HG03108 (cell line): ENCODE data around the gene KDM6A.
A peak's percentile ranks its signal among the peaks of the same experiment; 100 is the strongest.
"Not testable (repeated sequence)": the region's sequence is repeated elsewhere in the genome, so short reads cannot be mapped to it uniquely, and the experiment has no call there.

Experiments
- ATAC-seq: cut with Tn5 transposase; IDR thresholded peaks from one replicate; pipeline ENCODE4 v1.9.1; 2021; ENCODE audit warnings: moderate library complexity; ENCODE audit not compliant: unreplicated experiment

Gene KDM6A

GRCh38 chrX:45070116-45071007 is 197.4 kb downstream of the KDM6A start:
- ATAC-seq = no peak

DNA sequence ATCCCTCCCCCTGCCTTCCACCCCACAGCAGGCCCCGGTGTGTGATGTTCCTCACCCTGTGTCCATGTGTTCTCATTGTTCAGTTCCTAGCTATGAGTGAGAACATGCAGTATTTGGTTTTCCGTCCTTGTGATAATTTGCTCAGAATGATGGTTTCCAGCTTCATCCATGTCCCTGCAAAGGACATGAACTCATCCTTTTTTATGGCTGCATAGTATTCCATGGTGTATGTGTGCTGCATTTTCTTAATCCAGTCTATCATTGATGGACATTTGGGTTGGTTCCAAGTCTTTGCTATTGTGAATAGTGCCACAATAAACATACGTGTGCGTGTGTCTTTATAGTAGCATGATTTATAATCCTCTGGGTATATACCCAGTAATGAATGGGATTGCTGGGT is 200.0 kb downstream of the KDM6A start:
- not testable (repeated sequence) for ATAC-seq

GRCh38 chrX:45077748-45078424 is 204.9 kb downstream of the KDM6A start:
- ATAC-seq = peak; percentile 77

- ATAC-seq = no peak
Observed at GRCh38 chrX:45083314-45083713, 210.3 kb downstream of the KDM6A start.

- ATAC-seq = no peak
Observed at GRCh38 chrX:45110494-45110893, 237.5 kb downstream of the KDM6A start.

- no peak for ATAC-seq
Observed at GRCh38 chrX:45126158-45126557, 253.2 kb downstream of the KDM6A start.

DNA sequence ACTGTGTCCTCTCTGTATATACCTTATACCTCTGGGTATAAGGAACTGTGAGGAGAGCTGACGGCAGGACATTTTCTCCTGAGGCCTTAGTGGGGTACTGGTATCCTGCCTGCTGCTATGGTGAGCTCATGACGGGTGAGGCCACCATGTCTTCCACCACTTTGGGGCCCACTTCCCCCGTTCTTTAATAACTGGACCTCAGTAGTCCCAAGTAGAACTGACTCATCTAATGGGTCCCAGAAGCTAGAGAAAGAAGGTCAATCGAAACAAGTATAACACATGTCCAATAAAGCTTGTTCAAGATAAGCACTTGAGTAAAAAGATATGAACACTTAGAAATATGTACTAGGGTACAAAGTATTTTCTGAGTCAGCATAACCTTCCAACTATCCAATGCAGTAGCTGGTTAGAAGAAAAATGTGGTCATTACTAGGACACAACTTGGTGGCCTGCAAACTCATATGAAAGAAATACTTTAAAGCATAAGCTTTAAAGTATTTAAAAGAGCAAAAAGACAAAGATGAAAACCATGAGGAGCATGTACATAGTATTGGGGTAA is 256.0 kb downstream of the KDM6A start:
- ATAC-seq = no peak

DNA sequence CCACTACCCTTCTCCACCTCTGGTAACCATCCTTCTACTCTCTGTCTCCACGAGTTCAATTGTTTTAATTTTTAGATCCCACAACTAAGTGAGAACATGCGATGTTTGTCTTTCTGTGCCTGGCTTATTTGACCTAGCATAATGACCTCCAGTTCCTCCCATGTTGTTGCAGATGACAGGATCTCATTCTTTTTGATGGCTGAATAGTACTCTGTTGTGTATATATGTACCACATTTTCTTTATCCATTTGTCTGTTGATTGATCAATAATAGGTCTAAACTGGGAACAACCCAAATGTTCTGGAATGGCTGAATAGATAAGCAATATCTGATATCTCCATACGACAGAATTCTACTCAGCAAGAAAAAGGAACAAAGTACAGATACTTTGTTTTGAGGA is 260.5 kb downstream of the KDM6A start:
- ATAC-seq = no peak

DNA sequence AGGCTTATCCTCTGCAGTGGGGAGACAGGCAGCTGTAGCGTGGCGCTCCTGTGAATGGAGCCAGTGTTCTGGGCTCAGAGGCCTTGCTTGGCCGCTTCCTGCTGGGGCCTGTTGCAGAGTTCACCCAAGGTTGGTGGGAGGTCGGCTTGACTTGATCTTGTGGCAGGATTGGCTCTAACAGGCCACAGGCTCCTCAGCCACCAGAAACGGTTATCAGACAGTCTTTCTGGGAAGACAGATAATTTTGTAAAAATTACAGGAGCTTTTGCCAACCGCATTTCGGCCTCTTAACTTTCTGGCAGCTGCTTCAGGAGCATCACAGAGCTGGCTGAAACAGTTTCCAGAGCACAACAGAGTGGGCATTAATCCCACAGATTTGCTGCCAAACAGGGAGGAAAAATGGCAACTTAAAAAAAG is 261.3 kb downstream of the KDM6A start:
- no peak for ATAC-seq

GRCh38 chrX:45134775-45135174 is 261.8 kb downstream of the KDM6A start:
- no peak for ATAC-seq

DNA sequence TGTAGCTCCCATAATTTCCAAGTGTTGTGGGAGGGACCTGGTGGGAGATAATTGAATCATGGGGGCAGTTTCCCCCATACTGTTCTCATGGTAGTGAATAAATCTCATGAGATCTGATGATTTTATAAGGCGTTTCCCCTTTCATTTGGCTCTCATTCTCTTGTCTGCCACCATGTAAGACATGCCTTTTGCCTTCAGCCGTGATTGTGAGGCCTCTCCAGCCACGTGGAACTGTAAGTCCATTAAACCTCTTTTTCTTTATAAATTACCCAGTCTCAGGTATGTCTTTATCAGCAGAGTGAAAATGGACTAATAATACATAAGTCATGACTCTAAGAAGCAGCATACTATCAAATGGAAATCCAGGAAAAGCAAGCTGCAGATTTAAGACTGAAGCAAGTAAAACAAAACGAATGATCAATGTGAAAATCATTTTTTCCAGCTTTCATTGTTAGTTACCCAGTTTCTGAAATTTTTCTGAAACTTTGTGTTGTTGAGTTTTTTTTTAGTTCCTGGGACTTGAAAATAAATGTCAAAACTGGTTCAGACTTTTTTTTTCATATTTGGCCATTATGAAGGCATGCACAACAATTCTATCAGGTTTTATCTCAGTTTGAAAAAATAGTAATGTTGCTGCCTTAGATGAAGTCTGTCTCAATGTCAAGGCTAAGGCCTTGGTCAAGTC is 262.5 kb downstream of the KDM6A start:
- not testable (repeated sequence) for ATAC-seq

DNA sequence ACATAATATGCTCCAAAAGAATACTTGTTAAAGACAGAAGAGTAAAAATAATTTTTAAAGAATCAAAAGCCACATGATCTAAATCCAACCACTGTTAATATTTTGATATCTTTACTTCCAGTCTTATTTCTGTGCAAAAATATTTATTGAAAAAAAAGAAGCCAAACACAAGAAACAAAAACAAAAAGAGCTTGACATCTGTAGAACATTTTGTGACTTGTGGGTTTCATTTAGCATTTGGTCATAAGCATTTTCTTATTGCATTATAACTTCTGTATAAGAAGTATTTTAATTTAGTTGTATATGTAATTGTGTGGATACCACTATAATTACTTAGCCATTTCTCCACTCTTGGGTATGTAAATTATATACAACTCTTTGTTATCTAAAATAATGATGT is 264.5 kb downstream of the KDM6A start:
- ATAC-seq = no peak

DNA sequence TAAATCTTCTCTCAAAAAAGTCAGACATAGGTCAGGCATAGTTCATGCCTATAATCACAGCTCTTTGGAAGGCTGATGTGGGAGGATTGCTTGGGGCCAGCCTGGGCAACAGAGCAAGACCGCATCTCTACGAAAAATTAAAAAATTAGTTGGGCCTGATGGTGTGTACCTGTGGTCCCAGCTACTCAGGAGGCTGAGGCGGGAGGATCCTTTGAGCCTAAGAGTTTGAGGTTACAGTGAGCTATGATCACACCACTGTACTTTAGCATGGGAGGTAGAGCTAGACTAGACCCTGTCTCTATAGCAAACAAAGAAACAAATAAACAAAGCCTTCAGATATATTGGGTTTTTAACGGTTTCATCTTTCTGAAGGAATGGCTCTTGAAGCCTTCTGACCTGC is 265.5 kb downstream of the KDM6A start:
- ATAC-seq = no peak

- ATAC-seq = no peak
Observed at GRCh38 chrX:45140812-45141211, 267.8 kb downstream of the KDM6A start.

DNA sequence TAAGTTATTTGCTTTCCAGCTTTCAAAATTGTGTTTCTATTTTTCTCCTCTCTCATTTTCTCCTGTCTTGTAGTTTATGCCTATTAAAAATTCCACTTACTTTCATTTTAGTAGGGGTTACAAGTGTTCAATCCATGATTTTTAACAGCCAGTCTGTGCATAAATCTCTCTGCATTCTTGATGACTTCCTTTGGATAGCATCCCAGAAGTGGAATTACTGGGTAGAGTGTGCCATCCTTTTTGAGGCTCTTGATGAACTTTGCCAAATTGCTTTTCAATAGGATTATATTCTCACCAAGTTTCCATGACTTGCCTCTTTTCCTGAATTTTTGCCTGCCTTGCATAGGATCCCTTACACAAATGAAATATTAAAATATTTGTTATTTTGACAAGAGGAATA is 269.2 kb downstream of the KDM6A start:
- no peak for ATAC-seq

- no peak for ATAC-seq
Observed at GRCh38 chrX:45143455-45143854, 270.5 kb downstream of the KDM6A start.

DNA sequence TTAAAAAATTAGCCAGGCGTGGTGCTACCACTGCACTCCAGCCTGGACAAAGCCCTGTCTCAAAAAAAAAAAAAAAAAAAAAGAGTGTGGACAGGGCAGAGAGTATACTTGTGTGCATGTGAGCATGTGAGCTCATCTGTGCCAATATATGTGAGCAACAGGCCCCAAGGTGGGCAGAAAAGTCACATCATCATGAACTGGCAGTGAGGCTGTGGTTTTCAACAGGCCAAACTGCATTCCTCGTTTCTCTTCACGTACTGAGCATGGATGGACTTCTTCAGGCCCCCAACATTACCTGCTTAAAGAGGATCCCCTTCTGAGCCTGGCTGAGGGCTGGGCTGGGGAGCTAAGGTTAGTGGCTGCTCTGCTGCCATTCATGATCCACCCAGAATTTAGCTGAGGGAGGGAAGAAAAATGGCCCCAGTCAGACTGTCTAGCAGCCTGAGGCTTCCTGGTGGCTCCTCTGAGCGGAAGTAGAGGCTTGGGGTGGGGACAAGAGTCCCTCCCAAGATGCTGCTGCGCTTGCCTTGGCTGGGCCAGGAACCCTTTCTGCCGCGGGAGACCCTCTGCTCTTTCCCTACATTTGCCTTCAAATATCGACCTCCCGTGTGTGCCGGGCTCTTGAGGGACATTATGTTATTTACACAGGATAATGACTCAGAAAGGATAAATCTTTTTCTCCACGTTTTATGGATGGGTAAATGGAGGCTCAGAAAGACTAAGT is 272.7 kb downstream of the KDM6A start:
- ATAC-seq = no peak

- no peak for ATAC-seq
Observed at GRCh38 chrX:45150821-45151220, 277.8 kb downstream of the KDM6A start.

GRCh38 chrX:45154033-45154360 is 281.0 kb downstream of the KDM6A start:
- ATAC-seq = no peak

GRCh38 chrX:45154462-45154861 is 281.5 kb downstream of the KDM6A start:
- ATAC-seq = no peak

GRCh38 chrX:45157647-45158046 is 284.7 kb downstream of the KDM6A start:
- ATAC-seq = no peak
